Dendritic cell treated with granulocyte-macrophage colony-stimulating factor and Interleukin-4, amounts not matched to agents 40 ng/mL and 50 ng/mL, for 4 days (primary cell): Measurements from ENCODE around the gene DPPA2.
"Not testable (repeated sequence)": the region's sequence is repeated elsewhere in the genome, so short reads cannot be mapped to it uniquely, and the experiment has no call there.

ENCODE experiments used
- H3K27ac Mint-ChIP-seq: one replicate; pipeline ENCODE4 v1.8.0; 2022; ENCODE audit warnings: mild to moderate bottlenecking, mixed read lengths
- H3K27me3 Mint-ChIP-seq: one replicate; pipeline ENCODE4 v1.8.0; 2022; ENCODE audit warnings: mild to moderate bottlenecking, mixed read lengths
- H3K36me3 Mint-ChIP-seq: one replicate; pipeline ENCODE4 v1.8.0; 2022; ENCODE audit warnings: low read depth, mixed read lengths
- H3K4me1 Mint-ChIP-seq: one replicate; pipeline ENCODE4 v1.8.0; 2022; ENCODE audit warnings: low read depth, mixed read lengths
- H3K4me3 Mint-ChIP-seq: one replicate; pipeline ENCODE4 v1.8.0; 2022; ENCODE audit warnings: mild to moderate bottlenecking, moderate library complexity, mixed read lengths
- H3K9me3 Mint-ChIP-seq: one replicate; pipeline ENCODE4 v1.8.0; 2022; ENCODE audit warnings: mixed read lengths
- intact Hi-C: fragments of 100-400 bp; cut with micrococcal nuclease; formaldehyde crosslinking; loops from one replicate; pipeline ENCODE4 v1.15.0; 2022

The DPPA2 gene

GRCh38 chr3:109316162-109316730 lies at the start of gene DPPA2:
DPPA2 (minus strand) TSS chr3:109316517; CDS start chr3:109314542, 1,975 bp downstream.
- Mint-ChIP-seq H3K27ac (no peak within 1 kb of the TSS), H3K4me1 (no peaks in the 10 kb centered on the region), H3K36me3 (no peaks in the 10 kb centered on the region), H3K9me3 (no peaks in the 10 kb centered on the region), H3K4me3 (no peak within 1 kb of the TSS), H3K27me3 (no peaks in the 10 kb centered on the region)
- intact Hi-C loops = no loop called here

GRCh38 chr3:109364088-109364487 lies 47.8 kb upstream of the DPPA2 start:
- Mint-ChIP-seq H3K9me3 (no peaks in the 10 kb centered on the region), H3K4me1 (no peaks in the 10 kb centered on the region), H3K36me3 (no peaks in the 10 kb centered on the region), H3K27ac (no peak overlapping the region), H3K4me3 (no peak overlapping the region), H3K27me3 (no peaks in the 10 kb centered on the region)
- intact Hi-C loops = no loop called here

- Mint-ChIP-seq H3K27ac (no peak overlapping the region), H3K4me1 (no peaks in the 10 kb centered on the region), H3K4me3 (no peak overlapping the region), H3K9me3 (no peaks in the 10 kb centered on the region), H3K36me3 (no peaks in the 10 kb centered on the region), H3K27me3 (no peaks in the 10 kb centered on the region)
- intact Hi-C loops = no loop called here
Observed at GRCh38 chr3:109363634-109364033, 47.3 kb upstream of the DPPA2 start.

- Mint-ChIP-seq H3K27ac (no peak overlapping the region), H3K4me3 (no peak overlapping the region), H3K4me1 (no peaks in the 10 kb centered on the region), H3K27me3 (no peaks in the 10 kb centered on the region), H3K36me3 (no peaks in the 10 kb centered on the region), H3K9me3 (no peaks in the 10 kb centered on the region)
- intact Hi-C loops = no loop called here
Observed at GRCh38 chr3:109362823-109363222, 46.5 kb upstream of the DPPA2 start.

- intact Hi-C loops, H3K4me3 Mint-ChIP-seq, H3K27me3 Mint-ChIP-seq, H3K9me3 Mint-ChIP-seq, H3K27ac Mint-ChIP-seq, H3K4me1 Mint-ChIP-seq, H3K36me3 Mint-ChIP-seq: not testable (repeated sequence)
Observed at GRCh38 chr3:109358809-109359208, 42.5 kb upstream of the DPPA2 start.

GRCh38 chr3:109356442-109357155 lies 40.3 kb upstream of the DPPA2 start:
- H3K4me3 Mint-ChIP-seq = no peak overlapping the region
- intact Hi-C loops = no loop called here

GRCh38 chr3:109355625-109356441 lies 39.5 kb upstream of the DPPA2 start:
- H3K4me3 Mint-ChIP-seq = no peak overlapping the region
- H3K36me3 Mint-ChIP-seq = no peaks in the 10 kb centered on the region
- no peak overlapping the region for H3K27ac Mint-ChIP-seq
- no peaks in the 10 kb centered on the region for H3K9me3 Mint-ChIP-seq
- intact Hi-C loops = no loop called here
- H3K4me1 Mint-ChIP-seq = no peaks in the 10 kb centered on the region
- no peaks in the 10 kb centered on the region for H3K27me3 Mint-ChIP-seq

More at GRCh38 chr3:109356442-109357155, 40.3 kb upstream of the DPPA2 start:
- Mint-ChIP-seq H3K4me1 (no peaks in the 10 kb centered on the region), H3K27ac (no peak overlapping the region), H3K36me3 (no peaks in the 10 kb centered on the region), H3K27me3 (no peaks in the 10 kb centered on the region), H3K9me3 (no peaks in the 10 kb centered on the region)

GRCh38 chr3:109353057-109353456 lies 36.7 kb upstream of the DPPA2 start:
- Mint-ChIP-seq H3K27me3 (no peaks in the 10 kb centered on the region), H3K9me3 (no peaks in the 10 kb centered on the region), H3K36me3 (no peaks in the 10 kb centered on the region), H3K4me1 (no peaks in the 10 kb centered on the region), H3K27ac (no peak overlapping the region), H3K4me3 (no peak overlapping the region)
- intact Hi-C loops = no loop called here

GRCh38 chr3:109351231-109351630 lies 34.9 kb upstream of the DPPA2 start:
- H3K27me3 Mint-ChIP-seq = no peaks in the 10 kb centered on the region
- no peak overlapping the region for H3K4me3 Mint-ChIP-seq
- no peaks in the 10 kb centered on the region for H3K36me3 Mint-ChIP-seq
- H3K9me3 Mint-ChIP-seq = peaks cover 1% of the 10 kb centered on the region
- H3K4me1 Mint-ChIP-seq = no peaks in the 10 kb centered on the region
- no peak overlapping the region for H3K27ac Mint-ChIP-seq
- intact Hi-C loops = no loop called here

- intact Hi-C loops = no loop called here
- Mint-ChIP-seq H3K9me3 (peaks cover 13% of the 10 kb centered on the region), H3K4me3 (no peak overlapping the region), H3K4me1 (no peaks in the 10 kb centered on the region), H3K36me3 (no peaks in the 10 kb centered on the region), H3K27ac (no peak overlapping the region), H3K27me3 (no peaks in the 10 kb centered on the region)
Observed at GRCh38 chr3:109346770-109347295, 30.5 kb upstream of the DPPA2 start.

- Mint-ChIP-seq H3K36me3 (no peaks in the 10 kb centered on the region), H3K4me3 (no peak overlapping the region), H3K9me3 (peaks cover 13% of the 10 kb centered on the region), H3K4me1 (no peaks in the 10 kb centered on the region), H3K27ac (no peak overlapping the region), H3K27me3 (no peaks in the 10 kb centered on the region)
- intact Hi-C loops = no loop called here
Observed at GRCh38 chr3:109346099-109346498, 29.8 kb upstream of the DPPA2 start.

- Mint-ChIP-seq H3K4me1 (peaks cover 19% of the 10 kb centered on the region), H3K4me3 (no peak overlapping the region), H3K9me3 (no peaks in the 10 kb centered on the region), H3K27me3 (peaks cover 31% of the 10 kb centered on the region), H3K36me3 (peaks cover 6% of the 10 kb centered on the region), H3K27ac (no peak overlapping the region)
- intact Hi-C loops = no loop called here
Observed at GRCh38 chr3:109339714-109340648, 23.7 kb upstream of the DPPA2 start.

- Mint-ChIP-seq H3K36me3 (peaks cover 6% of the 10 kb centered on the region), H3K27ac (no peak overlapping the region), H3K27me3 (peaks cover 31% of the 10 kb centered on the region), H3K4me3 (no peak overlapping the region), H3K9me3 (no peaks in the 10 kb centered on the region), H3K4me1 (peaks cover 19% of the 10 kb centered on the region)
- intact Hi-C loops = no loop called here
Observed at GRCh38 chr3:109339197-109339596, 22.9 kb upstream of the DPPA2 start.
